GM10266 (cell line): ENCODE measurements around the gene SLC22A23.

ENCODE experiments used
- DNase-seq: peaks from one replicate; pipeline ENCODE4 v3.0.0; 2012; ENCODE audit errors: extremely low spot score
- CTCF ChIP-seq: IDR thresholded peaks from 2 replicates; pipeline ENCODE4 v1.5.1; 2012; ENCODE audit warnings: mild to moderate bottlenecking, low read depth; ENCODE audit not compliant: control insufficient read depth, insufficient read depth; ENCODE audit errors: missing control alignments

SLC22A23 gene

DNA sequence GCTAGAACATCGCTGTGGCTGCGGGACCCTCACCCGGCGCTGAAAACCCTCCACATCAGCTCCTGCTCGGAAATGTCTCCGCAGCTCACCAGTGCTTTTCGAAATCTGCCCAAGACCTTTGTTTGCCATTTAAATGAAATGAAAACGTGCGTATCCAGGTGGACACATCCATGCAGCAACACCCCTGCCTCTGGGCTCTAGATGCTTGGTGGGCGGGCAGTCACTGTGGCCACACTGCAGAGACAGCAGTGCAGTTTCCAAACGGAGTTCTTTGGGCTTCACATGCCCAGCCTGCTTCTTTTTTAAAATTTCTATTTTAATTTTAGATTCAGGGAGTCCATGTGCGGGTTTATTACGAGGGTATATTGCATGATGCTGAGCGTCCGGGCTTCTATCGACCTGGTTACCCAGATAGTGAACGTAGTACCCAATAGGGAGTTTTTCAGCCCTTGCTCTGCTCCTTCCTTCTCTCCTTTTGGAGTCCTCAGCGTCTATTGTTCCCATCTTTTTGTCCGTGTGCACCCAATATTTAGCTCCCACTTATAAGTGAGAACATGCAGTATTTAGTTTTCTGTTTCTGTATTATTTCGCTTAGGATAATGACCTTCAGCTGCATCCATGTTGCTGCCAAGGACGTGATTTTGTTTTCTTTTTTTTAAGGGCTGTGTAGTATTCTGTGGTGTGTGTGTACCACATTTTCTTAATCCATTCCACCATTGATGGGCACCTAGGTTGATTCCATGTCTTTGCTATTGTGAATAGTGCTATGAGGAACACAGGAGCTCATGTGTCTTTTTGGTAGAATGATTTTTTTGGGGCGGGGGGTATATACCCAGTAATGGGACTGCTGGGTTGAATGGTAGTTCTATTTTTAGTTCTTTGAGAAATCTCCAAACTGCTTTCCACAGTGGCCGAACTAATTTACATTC, 224.6 kb downstream of the SLC22A23 start:
- no peak for DNase-seq
- no peak for TF ChIP-seq CTCF

DNA sequence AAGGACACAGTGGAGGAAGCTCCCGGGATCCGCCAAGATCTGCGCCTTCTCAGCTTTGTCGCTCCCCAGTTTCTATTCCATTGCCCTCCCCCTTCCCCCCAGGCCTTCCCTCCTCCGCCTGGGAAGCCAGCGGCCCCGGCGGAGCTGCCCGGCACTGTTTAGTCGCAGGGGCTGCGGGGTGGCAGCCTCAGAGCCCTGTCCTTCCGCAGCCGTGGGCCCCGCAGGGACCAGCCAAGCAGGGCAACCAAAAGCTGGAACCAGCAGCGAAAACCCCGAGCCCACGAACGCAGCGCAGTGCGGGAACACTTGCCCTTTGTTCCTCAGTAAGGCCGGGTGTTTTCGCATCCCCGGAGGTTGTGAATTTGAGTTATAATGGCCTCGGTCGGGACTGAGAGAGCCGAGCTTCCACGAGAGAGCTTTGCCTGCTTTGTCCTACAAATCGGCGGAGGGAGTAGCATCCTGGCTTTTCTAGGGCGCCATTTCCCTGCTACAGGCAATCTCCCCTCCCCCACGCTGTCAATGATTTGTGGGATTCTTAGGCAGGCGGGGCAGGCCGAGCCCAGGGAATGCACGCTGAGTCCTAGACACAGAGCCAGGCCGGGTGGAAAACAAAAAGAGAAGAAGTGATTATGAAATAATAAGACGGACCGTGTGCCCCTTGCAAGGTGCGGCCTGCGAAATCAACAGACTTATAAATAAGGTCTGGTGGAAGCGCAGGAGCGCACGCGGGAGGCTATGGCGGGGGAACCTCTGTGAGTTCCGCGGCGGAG, 225.4 kb downstream of the SLC22A23 start:
- DNase-seq = no peak
- no peak for TF ChIP-seq CTCF

DNA sequence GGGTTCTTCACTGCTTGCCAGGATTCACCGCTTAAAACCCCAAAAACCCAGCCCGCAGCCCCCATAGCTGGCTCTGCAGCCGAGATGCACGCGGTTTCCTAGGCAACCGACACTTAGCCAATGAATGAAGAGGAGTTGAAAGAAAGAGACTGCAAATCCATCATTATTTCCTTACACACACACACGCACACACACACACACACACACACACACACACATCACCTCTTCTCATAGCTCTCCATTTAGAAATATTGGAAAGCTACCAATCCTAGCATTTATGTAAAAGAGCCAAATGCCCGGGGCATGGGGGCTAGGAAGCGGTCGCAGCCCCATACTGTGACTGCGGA, 226.0 kb downstream of the SLC22A23 start:
- no peak for TF ChIP-seq CTCF
- no peak for DNase-seq

- no peak for TF ChIP-seq CTCF
- no peak for DNase-seq
Observed at GRCh38 chr6:3230256-3230882, 226.5 kb downstream of the SLC22A23 start.

- TF ChIP-seq CTCF = no peak
- DNase-seq = no peak
Observed at GRCh38 chr6:3229566-3230178, 227.2 kb downstream of the SLC22A23 start.

GRCh38 chr6:3228771-3229565, 227.9 kb downstream of the SLC22A23 start:
- no peak for TF ChIP-seq CTCF
- no peak for DNase-seq
